DMS53 treated with DMSO at 0.1 percent for 48 hours (cell line): Measurements from ENCODE around the gene RASL10B.
A peak's percentile ranks its signal among the peaks of the same experiment; 100 is the strongest.
"Not testable (repeated sequence)": the region's sequence is repeated elsewhere in the genome, so short reads cannot be mapped to it uniquely, and the experiment has no call there.

Experiments
- DNase-seq: peaks from one replicate; lab custom pipeline; 2025; ENCODE audit not compliant: unreplicated experiment; lab: John Stamatoyannopoulos, UW

Gene RASL10B

DNA sequence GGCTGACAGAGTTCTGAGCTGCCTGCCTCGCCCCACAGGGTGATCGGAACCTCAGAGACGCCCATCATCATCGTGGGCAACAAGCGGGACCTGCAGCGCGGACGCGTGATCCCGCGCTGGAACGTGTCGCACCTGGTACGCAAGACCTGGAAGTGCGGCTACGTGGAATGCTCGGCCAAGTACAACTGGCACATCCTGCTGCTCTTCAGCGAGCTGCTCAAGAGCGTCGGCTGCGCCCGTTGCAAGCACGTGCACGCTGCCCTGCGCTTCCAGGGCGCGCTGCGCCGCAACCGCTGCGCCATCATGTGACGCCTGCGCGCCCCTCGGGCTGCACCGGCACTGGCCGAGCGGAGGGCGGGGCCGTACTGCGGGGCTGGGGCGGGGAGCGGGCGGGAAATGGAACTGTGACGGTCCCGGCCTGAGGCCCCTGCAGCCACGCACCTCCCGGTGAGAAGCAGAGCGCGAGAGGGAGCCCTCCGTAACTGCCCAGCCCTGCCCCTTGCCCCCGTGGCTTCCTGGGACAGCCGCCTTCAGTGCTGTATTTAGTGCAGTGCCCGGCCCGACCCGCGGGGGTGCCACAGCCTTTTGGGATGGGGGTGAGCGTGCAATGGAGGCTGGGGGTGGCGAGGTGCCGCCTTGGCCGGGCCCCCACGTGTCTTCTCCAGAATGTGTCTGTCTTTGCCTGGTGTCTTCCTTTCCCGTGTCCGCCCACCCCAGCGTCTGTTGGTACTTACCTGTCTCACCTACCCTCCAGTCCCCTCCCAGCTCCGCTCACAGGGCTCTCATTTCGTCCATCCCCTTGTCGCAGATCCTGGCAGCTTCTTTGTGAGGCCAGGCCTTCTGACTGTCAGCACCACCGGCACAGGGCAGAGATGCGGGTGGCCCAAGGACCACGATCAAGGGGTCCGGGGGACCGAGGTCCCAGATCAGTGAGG lies 9.8 kb downstream of the RASL10B start:
- DNase-seq, result peak; percentile 34

DNA sequence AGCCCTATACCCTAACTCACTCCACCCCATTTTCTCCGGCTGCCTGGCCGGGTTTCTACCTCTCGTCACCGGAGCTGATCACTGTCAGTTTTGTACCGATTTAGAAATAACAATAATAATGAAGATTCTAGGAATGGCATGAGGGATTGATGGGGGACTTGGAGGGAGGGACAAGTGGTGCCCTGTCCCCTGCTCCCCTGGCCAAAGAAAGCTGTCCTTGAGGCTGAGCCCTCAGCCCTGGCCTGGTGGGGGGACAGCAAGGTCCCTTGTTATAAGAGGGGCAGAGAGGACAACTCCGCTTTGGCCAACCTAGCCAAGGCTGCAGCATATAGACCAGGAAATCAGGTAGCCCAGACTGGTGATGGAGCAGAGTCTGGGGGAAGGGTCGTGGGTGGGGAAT lies 11.1 kb downstream of the RASL10B start:
- no peak for DNase-seq

DNA sequence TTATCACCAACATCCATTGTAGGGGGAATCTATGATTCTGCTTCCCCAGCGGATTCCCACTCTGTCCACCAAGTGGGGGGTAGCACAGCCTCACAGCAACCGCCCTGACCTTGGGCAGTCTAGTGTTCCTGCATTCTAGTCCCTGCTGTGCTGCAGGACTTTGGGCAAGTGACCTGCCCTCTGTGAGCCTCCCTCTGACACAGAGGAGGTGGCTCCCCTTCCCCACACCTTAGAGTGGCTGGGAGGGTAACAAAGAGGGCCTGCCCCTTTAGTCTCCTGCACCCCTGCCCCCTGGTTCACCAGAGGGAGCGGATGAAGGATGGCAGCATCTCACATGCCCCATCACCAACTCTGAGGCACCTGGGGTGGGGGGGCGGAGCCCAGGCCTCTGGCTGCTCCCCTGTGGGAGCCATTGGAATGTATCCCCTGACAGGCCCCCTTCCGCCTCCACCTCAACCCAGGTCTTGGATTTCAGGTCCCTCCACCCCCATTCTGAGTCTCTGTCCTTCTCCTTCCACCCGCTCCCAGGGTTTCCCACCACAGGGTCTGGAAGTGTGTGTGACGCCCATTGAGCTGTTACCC lies 11.5 kb downstream of the RASL10B start:
- DNase-seq, result no peak

DNA sequence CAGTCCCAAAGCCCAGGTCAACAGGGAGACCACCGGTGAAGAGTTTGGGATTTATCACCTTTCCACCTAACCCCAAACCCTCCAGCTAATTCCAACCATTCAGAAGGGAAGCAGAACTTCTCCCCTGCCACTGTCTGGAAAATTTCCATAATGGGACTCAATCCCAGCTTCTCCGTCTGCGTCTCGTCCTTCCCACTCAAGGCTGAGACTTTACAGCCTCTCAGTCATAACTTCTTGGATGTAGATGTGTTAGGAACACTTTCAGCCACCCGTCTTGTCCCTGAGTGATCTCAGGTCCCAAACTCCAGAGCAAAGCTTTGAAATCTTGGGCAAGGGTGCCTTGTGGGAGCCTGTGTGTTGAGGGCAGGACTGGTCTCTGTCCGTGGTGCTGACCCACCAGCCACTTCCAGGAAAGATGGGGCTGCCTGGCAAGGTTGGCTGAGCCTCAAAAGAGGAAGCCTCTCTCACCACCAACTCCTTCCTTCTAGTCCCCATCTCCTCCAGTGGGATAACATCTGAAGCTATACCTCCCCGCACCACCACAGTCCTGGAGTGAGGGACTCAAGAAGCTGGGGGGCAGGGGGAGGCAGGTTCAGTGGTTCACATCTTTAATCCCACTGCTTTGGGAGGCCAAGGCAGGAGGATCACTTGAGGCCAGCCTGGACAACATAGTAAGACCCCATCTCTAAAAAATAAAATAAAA lies 12.3 kb downstream of the RASL10B start:
- DNase-seq, result no peak

DNA sequence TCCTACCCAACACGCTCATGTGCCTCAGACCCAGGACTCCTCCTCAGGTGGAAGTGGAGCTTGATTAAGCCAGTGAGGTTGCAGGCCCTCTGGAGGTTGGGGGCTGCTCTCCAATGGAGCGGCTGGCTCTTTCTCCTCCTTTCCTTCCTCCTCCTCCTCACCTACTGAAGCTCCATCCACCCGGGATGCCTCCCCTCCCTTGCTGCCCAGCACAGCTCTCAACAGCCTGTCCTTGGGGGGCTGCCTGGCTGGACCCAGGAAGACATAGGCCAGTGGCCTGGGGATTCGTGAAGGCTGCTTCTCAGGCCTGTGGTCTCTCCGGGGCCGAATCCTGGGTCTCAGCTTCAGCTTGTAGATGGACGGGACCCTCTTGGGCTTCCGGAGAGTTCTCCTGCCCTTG lies 13.4 kb downstream of the RASL10B start:
- DNase-seq, result no peak

DNA sequence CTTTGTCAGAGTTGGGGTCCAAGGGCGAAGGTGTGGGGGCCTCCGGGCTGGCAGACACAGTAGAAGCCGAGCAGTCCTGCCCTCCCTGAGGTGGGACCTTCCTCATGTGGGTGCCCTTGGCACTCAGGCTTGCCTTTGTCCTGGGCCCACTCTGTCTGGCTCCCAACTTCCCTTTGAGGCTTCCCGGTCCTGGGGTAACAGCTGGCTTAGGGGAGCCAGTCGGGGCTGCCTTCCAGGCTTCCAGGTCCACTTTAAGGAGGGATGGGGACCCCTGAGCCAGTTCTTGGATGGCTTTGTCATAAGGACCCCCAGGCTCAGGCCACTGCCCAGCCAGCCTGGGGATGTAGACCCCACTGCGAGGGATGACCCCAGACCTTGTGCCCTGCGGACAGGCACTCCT lies 13.8 kb downstream of the RASL10B start:
- no peak for DNase-seq

DNA sequence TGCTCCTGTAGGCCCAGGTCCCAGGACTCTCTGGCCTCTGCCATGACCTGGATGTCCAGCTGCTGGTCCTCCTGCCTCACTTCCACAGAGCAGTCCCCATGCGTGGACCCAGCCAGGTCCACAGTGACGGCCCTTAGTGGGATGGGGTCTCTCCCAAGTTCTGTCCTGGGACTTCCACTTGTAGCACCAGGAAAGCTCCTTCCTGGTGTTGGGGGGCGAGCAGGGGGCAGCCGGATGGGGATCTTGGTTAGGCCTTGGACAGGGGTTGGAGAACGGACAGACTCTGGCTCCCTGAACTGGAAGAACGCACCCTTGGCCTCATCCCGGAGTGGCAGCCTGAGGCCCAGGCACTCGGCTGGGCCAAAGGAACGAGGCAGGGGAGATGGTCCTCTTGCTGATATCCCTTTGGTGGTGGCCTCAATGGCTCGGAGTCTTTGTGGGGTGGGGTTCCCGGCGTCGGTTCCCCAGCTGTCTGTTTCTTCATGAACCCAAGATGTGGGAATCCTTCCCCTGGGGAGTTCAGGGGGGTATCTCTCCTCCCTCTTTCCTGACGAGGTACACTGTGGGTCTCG lies 14.4 kb downstream of the RASL10B start:
- DNase-seq, result no peak

DNA sequence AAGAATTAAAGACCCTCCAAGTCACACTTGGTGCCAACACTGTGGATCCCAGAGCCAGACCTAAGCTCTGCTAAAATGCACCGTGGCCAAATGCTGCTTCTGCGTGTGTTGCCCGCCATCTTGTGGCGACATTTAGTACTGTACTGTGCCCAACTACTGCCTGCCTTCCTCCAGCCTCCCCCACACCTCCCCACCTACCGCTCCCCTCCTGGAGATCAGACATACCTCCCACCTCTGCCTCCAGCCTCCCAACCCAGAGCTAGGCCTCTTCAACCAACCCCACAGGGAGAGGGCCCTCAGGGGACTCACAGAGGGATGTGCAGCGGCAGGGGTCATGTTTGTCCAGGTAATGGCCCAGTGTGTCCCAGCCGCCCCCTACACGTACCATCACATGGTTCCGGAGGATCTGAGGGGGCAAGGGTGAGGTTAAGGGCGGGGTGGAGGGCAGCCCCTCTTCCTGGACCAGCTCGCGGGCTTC lies 16.1 kb downstream of the RASL10B start:
- peak; percentile 43 for DNase-seq

DNA sequence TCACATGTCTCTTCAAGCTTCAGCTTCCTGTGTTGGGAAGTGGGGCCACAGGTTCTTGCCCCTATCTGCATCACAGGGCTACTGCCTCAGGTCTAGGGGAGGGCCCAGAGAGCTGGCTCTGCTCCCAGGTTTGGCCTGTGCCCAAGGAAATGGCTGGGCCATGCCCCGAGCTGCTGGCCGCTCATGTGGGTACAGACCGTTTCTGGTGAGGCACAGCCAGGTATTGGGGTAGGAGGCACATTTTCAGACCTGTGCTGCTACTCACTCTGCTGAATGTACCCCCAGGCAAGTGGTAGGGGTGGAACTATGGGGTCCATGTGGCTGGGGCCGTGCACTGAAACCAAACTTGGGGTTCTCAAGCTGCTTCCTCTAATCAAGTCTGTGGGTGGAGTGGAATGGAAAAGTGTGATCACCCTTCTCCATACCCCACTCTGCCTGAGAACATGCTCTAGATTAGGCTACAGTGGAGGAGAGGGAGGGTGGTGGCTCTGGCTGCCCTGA lies 17.0 kb downstream of the RASL10B start:
- DNase-seq, result no peak

DNA sequence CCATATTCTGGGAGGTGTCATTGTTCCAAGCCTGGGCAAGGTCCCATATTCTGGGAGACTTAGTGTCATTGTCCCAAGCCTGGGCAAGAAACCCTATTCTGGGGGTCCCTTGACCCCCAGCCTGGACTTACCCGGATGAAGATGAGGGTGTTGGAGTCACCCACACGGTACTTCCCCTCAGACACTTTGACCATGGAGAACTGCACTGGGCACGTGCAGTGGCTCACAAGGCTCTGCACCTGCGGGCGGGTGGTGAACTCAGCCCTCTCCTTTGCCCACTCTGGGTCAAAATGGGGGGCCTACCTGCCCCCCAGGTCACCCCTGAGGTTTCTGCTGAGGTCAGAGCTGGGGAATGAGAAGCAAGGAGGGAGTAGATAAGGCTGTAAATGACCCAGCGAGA lies 17.5 kb downstream of the RASL10B start:
- DNase-seq, result no peak

DNA sequence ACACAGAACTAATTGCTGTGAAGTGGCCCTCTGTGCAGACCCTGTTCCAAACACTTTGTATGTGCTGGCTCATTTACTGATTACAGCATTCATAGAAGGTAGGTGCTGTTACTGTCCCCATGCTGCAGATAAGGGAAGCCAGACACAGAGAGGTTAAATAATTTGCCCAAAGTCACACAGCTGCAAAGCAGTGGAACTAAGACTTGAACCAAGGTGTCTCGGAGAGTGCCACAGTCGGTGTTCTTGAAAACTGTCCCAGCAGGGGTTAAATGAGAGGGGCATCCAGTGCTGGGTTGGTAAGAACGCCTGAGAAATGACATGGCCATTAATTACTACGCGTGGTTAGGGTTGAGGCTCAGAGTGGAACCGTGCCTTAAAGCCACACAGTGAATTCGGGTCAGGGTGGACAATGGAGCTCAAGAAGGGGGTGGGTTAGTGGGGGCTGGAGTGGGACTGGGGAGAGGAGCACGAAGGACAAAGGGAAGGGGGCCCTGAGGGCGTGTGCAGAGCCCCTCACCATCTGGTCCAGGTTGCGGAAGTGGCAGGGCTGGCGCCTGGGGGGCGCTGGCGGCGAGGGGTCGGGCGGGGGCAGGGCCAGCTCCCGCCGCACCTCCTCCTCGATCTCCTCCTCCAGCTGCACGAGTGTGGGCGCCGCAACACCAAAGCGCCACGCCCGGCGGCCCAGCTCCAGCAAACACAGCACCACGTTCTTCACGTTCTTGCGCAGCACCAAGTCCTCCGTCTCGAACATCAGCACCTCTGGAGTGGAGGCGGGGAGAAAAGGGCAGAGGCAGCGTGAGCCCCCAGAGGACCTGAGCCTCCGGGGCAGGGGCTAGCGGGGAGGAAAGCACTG lies 18.3 kb downstream of the RASL10B start:
- no peak for DNase-seq

DNA sequence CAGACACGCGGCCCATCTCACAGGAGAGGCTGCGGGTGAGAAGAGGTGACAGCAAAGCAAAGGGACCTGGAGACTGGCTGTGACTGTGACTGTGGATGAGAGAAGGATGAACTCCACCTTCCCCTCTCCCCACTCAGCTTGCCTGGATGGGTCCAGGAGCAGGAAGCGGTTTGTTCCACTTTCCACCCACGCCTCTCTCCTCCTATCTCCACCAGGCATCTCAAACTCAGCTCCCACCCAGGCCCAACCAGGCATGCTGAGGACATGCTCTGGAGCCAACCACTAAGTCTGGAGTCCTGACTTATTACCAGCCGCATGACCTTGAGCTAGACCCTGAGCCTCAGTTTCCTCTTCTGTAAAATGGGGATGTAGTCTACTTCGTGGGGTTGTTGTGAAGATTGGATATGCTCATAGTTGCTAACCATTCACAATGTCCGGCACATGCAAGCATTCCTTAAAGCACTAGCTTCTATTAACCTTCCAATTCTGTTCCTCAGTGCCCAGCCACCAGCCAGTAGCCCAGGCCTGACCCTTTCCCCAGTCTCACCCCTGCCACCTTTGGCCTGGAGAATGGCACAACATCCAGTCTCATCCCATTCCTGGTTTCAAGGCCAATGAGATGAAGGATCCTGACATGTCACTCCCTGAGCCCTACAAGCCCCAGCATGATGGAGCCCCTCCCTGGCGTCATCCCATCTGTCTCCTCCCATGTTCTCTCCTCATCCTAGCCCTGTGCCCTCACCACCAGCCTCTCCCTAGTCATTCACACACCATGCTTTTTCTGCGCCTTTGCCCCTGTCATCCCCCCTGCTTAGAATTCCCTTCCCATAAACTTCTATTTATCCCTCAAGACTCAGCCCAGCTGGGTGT lies 19.3 kb downstream of the RASL10B start:
- DNase-seq, result no peak

DNA sequence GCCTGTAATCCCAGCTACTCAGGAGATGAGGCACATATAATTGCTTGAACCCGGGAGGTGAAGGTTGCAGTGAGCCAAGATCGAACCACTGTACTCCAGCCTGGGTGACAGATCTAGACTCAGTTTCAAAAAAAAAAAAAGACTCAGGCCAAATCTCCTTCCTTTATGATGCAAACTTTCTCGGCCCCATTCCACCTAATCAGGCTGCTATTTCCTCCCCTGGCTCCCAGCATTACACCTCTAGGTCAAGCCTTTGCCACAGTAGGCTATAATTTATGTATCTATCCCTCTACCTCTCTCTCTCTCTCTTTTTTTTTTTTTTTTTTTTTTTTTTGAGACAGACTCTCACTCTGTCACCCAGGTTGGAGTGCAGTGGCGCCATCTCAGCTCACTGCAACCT lies 20.1 kb downstream of the RASL10B start:
- DNase-seq, result not testable (repeated sequence)

DNA sequence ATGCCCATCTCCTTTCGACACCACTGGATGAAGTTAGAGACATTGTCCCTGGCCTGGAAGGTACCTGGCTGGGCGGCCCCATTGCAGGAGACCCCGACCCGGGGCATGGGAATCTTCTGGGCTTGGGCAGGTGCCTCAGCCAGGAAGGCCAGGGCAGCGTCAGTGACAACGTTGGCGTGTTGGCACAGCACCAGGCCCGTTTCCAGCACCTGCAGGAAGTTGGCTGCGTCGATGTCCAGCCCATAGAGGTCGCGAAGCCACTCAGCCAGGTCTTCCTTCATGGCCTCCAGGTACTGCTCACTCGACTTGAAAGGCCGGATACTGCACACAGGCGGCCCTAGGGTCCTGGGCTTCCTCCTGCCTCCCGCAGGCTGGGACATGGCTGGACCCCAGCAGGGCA lies 21.0 kb downstream of the RASL10B start:
- peak; percentile 28 for DNase-seq

DNA sequence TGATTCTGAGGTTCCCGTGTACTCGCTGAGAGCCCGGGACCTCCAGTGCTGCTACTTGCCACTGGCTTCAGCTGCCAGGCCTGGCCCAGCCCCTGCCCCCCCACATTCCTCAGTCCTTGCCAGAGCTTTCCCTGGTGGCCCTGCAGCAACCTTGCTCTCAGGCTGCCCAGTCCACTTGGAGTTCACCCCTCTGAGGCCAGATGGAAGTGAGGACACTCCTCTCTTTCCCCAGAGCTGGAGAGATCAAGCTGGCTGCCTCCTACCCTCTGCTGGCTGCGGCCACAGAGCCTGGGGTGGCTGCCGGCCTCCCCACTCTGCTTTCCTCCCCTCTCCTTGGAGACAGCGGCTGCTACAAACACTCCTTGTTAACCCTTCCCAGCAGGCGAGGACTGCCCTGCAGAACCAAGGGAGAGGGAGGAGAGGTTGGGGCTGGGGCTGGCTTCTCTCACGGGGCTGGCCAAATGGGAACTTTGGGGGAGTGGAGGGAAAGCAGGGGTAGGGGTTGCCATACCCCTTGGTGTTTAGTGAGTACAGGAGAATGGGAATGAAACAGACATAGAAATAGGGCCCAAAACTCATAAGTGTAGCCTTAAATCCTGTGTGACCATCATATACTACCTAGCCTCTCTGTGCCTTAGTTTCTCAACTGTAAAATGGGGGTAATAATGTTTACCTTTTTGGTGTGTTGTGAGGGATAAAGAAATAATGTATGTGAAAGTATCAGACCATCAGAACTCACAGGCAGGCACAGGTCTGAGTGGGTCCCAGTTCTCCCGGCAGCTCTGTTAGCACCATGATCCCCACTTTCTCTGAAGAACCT lies 21.7 kb downstream of the RASL10B start, which contains the start of gene GAS2L2:
Gene GAS2L2 (minus strand): TSS at position 295 of the 820 bp plus-strand sequence. CDS start 389 bp downstream, outside the sequence.
- no peak for DNase-seq

DNA sequence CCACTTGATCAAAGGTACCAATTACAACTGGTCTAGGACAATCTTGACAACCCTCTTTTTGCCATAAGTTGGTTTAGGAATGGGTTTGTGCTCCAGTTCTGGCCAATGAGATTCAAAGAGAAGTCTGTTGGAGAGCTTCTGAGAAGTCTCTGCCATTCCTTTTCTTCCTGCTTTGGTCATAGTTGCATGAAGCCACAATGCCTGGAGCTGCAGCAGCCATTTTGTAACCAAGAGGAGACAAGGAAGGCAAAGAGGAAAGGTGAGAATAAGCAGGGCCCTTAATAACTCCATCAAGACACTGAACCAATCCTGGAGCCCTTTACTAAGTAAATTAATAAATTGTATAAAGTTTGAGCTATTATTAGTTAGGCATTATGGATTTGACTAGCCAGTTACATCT lies 25.8 kb downstream of the RASL10B start:
- no peak for DNase-seq

DNA sequence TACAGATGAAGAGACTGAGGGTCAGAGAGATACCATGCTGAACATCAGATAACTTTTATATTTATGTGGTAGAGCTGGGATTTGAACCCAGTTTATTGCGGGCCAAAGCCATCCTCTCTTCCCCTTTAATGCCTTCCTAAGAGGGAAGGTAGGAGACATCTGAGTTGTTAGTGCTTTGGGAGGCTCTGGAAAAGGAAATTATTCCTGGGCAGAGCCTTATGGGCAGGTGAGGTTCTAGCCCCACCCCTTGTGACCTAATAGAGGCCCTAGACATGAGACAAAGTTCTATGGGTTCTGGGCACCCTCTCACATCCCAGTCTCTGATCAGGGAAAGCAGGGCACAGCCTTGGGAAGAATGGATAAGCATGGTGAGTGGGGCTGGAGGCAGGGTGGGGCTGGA lies 29.1 kb downstream of the RASL10B start, which contains the start of gene C17orf50:
Gene C17orf50 (plus strand): TSS at position 301 of the 400 bp plus-strand sequence. CDS start 55 bp downstream, at position 356.
- DNase-seq, result no peak

DNA sequence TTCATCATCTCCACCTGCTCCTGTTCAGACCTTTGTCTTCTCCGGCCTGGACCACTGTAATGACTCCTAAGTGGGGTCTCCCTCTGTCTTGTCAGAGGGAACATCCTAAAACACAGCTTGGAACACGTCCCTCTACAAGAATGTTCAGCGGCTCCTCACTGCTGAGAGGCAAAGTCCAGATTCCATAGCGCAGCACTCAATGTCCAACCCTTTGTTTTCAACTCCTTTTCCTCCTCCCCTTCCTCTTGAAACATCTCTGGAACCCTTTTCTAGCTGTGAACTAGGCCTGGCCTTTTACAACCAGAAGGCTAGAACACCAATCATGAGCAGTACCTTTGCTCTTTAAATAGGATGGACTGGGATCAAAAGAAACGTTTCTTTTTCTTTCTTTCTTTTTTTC lies 30.2 kb downstream of the RASL10B start:
- no peak for DNase-seq
